CD4-positive, alpha-beta T cell treated with Interleukin-2 at 100 ng/mL for 4 hours (primary cell): ENCODE results near the gene KDM2B.
"Not testable (repeated sequence)": the region's sequence is repeated elsewhere in the genome, so short reads cannot be mapped to it uniquely, and the experiment has no call there.

Experiments used
- DNase-seq: peaks from one replicate; pipeline ENCODE4 v3.0.0-alpha.2; 2020; ENCODE audit warnings: low spot score

Gene KDM2B

GRCh38 chr12:121583334-121583661, 2.5 kb upstream of the KDM2B start:
- not testable (repeated sequence) for DNase-seq

DNA sequence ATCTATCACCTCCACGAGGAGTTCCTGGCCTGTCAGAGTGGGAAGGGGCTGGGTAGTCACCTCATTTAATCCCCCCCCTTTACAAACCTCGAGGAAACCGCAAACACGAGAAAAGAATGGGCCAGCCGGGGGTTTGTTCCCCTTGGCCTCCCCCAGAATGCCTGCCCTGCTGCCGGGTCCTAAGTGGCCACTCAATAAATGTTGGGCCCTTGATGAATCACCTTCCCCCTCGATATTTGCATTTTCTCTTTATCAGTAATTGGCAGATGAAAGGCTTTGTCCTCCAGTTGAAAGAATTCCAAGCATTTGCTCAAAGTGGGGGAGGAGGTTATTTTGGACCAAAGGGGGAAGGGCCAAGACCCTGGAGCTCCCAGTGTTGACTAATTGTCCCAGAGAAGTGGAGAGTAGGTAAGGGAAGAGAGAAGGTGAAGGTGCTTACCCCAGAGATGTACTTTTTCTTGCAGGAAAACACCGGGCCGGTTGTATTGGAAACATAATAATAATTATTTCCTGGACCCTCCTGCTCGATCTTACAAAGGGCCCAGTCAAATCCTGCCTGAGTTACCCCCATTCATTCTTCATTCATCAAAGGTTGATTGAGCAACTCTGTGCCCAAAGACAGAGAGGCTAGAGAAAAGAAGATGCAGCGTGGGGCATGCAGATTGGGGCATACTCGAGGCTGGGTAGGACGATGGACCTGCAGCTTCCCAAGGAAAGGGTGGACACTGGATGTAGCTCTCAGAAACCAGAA, 1.9 kb upstream of the KDM2B start:
- DNase-seq = no peak

- no peak for DNase-seq
Observed at GRCh38 chr12:121581686-121582429, 1.0 kb upstream of the KDM2B start.

DNA sequence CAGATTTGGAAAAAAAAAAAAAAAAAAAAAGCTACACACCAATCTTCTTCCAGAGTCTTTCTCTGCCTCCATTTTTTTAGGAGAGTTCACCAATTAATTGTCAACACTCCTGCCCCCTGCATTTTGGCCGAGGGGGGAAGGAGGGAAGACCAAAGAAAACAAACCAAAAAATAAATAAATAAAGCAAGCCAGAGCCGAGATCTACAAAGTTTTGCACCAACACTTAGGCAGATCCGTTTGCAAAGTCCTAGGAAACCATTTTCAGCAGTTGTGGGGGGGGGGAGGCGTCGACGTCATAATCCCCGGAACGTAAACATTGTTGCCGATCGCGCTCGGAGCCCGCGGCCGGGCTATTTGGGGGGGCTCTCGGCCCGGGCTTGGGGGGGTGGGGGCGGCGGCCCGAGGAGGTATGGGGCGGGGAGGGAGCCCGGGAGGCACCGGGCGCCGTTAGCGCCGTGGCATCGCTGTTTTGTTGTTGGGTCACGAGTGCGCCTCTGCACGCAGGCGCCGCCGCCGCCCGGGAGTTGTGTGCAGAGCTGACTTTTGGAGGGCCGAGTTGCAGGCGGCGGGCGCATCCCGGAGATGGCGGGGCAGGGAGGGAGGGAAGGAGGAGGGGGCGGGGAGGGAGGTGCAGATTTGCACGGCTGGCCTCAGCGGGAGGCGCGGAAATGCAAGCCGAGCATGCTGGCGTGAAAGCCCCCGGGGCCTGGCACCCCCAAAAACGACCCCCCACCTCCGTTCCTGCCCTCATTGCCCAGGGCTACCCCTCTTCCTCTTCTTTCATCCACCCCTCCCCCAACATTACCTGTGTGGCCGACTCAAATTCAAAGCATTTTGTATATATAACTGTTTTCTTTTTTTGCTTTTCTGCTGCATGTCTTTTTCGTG, 598 bp downstream of the KDM2B start:
- DNase-seq = peak; percentile 74

DNA sequence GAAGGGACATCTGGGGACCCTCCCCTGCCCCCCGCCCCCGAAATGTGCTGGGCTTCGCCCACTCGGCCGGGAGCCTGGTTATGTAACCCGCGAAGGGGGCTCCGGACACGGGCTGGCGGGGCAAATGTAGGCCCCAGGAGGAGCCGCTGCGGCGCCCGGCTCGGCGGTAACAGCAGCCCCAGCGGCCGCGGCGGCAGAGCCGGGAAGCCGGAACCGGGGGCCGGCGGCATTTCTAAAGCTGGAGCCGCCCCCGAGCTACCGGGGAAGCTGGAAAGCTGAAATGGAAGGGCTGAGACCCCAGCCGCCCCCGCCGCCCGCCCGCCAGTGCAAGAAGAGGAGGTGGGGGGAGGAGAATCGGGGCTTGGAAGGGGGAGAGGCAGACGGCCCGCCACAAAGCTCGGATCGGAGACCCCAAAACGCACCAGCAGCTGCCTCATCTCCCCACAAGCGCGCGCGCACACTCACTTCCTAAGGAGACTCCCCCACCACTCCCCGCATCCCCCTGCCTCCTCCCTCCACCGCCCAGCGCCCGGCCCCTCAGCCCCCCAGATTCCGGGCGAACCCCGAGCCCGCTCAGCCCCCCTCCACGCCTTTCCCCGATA, 1.5 kb downstream of the KDM2B start:
- peak; percentile 26 for DNase-seq

DNA sequence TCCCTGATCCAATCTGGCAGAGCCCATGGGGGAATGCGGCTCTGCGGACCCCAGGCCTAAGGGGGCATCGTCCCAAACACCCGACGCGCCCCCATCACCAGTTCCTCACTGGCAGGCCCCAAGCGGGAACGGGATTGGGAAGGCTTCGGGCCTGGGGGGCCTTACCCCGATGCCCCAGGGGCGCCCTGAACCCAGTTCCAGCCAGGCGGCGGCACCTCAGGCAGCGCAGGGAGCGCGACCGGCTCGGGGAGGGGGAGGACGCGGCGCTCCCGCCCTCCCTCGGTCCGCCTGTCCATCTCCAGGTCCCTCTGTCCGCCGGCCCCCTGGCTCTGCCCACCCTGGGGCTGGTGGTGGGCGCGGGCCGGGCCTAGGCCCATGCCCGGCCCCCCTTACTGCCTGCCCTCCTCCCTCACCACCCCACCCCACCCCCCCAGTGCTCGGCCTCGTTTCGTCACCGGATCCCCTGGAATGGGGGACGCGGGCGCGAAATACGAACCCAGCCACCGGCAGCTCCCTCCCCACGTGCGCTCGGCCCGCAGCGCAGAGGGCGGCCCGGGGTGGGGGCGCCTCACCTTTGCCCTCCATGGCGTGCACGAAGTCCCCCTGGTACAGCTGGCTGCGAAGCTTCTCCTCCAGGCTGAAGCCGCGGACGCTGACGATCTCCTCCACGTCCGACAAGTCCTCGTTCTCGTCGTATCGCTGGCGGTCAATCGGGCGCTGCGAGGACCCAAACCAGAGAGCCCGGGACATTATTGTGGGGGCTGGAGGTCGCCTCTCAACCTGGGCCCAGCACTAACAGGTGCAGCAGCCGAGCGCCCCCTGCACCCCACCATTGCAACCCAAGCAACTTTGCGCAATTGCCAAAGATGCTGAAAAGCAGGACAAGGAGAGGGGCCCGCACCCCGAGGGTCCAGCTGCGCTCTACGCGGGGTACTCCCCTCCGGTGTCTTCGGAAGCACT, 2.3 kb downstream of the KDM2B start:
- peak; percentile 26 for DNase-seq

- no peak for DNase-seq
Observed at GRCh38 chr12:121577443-121578180, 3.2 kb downstream of the KDM2B start.

DNA sequence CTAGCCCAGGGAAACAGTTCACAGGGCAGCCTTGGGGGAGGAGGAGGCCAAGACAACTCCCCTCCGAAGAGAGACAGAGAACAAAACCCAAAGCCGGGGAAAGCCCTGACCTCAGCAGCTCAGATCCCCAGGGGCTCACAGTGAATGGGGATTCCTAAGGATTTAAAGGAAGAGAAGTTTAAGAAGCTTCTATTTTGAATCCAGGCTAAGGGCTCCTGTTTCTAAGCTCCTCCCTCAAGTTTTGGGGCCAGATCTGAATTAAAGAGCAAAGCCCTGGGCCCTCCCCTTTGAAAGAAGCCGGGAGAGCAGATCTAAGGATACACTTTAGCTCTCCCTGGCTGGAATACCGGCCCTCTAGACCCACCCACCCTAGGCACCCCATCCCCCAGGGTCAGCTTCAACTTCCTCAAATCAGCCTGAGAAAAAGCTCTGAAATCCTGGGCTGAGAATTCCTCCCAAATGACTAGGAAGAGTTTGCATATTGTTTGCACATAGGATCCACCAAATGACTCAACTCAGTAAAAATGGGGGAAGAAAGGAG, 3.9 kb downstream of the KDM2B start:
- no peak for DNase-seq

- DNase-seq = no peak
Observed at GRCh38 chr12:121575952-121576625, 4.7 kb downstream of the KDM2B start.

GRCh38 chr12:121575051-121575450, 5.8 kb downstream of the KDM2B start:
- DNase-seq = no peak

GRCh38 chr12:121574025-121574424, 6.8 kb downstream of the KDM2B start:
- no peak for DNase-seq

DNA sequence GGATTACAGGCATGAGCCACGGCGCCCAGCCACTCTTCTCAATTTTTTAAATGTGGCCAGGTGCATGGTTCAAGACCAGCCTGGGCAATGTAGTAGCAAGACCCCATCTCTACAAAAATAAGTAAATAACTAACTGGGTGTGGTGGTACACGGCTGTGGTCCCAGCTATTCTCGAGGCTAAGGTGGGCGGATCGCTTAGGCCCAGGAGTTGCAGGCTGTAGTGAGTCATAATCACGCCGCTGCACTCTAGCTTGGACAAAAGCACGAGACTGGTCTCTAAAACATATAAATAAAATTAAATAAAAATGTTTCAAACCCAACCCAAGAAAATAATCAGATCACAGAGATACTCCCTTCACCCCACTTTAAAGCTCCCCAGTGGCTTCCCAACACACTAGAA, 8.9 kb downstream of the KDM2B start:
- no peak for DNase-seq

GRCh38 chr12:121570467-121571283, 10.1 kb downstream of the KDM2B start:
- no peak for DNase-seq

DNA sequence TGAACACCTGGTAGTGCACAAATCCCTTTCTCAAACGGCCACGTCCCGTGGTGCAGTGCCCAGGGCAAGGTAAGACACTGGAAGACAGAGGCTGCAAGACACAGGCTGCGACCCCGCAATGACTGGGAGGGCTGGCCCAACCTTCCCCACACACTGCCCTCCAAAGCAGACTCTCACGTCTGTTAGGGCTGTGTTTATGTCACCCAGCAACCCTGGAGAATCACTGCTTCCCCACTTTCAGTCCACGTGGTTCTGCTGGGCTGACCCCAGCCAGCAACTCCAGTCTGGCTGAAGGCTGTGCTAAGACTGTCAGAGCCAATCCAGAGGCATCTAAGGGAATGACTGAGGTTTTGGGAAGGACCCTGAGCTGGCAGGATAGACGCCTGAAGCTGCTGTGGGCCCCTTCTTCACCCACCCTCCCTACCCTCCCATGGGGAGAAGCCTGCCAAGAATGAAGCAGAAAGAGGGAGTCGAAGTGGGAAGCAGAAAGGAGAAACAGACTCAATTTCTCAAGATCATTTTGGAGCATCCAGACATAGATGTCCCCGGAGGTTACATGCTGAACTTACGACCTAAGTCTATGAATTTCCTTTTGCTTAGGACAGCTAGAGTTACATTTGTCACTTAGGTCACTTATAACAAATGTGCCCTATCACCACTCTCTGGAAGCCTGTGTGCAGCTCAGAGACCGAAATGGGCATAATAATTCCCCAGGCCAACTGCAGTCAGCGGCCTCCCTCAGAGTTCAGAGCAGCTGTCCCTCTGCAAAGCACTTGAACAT, 11.7 kb downstream of the KDM2B start:
- no peak for DNase-seq

DNA sequence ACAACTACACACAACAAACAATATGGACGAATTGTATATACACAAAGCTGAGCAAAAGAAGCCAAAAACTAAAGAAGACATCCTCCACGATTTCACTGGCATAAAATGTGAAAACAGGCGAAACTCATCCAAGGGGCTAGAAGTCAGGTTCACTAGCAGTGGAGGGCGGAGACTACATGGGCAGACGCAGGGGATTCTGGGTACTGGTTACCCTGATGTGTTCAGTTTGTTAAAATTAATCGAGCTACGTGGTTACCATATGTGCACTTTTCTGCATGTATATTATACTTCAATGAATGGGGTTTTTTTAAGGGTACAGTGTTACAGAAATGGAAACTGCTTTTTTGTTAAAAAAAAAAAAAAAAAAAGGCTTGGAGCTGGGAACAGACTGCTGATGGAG, 12.3 kb downstream of the KDM2B start:
- no peak for DNase-seq

- DNase-seq = no peak
Observed at GRCh38 chr12:121565076-121565475, 15.7 kb downstream of the KDM2B start.

GRCh38 chr12:121562488-121562887, 18.3 kb downstream of the KDM2B start:
- DNase-seq = no peak

GRCh38 chr12:121561009-121561395, 19.8 kb downstream of the KDM2B start:
- no peak for DNase-seq
